HG03354 (cell line): Measurements from ENCODE around the gene GABRG1.

Experiments
- ATAC-seq: cut with Tn5 transposase; IDR thresholded peaks from one replicate; pipeline ENCODE4 v1.9.1; 2021; ENCODE audit warnings: mild to moderate bottlenecking; ENCODE audit not compliant: unreplicated experiment, poor library complexity, severe bottlenecking

GABRG1 gene

GRCh38 chr4:46123913-46124755 lies at the start of gene GABRG1:
Gene GABRG1, minus strand, starts transcription at chr4:46124054. Its CDS starts 141 bp downstream, at chr4:46123913.
- no peak for ATAC-seq

- ATAC-seq, result no peak
These were observed 23.1 kb upstream of the GABRG1 start for GRCh38 chr4:46146993-46147392.

- ATAC-seq, result no peak
These were observed 7.7 kb upstream of the GABRG1 start for GRCh38 chr4:46131498-46132057.

- no peak for ATAC-seq
These were observed 1.0 kb upstream of the GABRG1 start for GRCh38 chr4:46124773-46125413.

- ATAC-seq, result no peak
These were observed 42.2 kb downstream of the GABRG1 start for GRCh38 chr4:46081674-46082073.

- no peak for ATAC-seq
These were observed 42.6 kb downstream of the GABRG1 start for GRCh38 chr4:46081248-46081647.

- ATAC-seq, result no peak
These were observed 50.1 kb downstream of the GABRG1 start for GRCh38 chr4:46073778-46074177.

- ATAC-seq, result no peak
These were observed 72.5 kb downstream of the GABRG1 start for GRCh38 chr4:46051392-46051791.

GRCh38 chr4:46032056-46032455 lies 91.8 kb downstream of the GABRG1 start:
- ATAC-seq, result no peak

- no peak for ATAC-seq
These were observed 107.5 kb downstream of the GABRG1 start for GRCh38 chr4:46016306-46016705.

GRCh38 chr4:45992728-45993127 lies 131.1 kb downstream of the GABRG1 start:
- no peak for ATAC-seq

GRCh38 chr4:45989775-45990174 lies 134.1 kb downstream of the GABRG1 start:
- no peak for ATAC-seq

- no peak for ATAC-seq
These were observed 136.0 kb downstream of the GABRG1 start for GRCh38 chr4:45987858-45988257.
